ENCODE data around the gene PTCH2.

GRCh38 chr1:44787506-44787905 lies 55.5 kb downstream of the PTCH2 start:
- TF ChIP-seq CTCF (IDR thresholded peaks at IDR 0.05) = no peak
- no peak for TF ChIP-seq EP300 (IDR thresholded peaks at IDR 0.05)
- TF ChIP-seq POLR2A (IDR thresholded peaks at IDR 0.05) = no peak

Data from tibial nerve (tissue), 4 donors.